GM18868 (cell line): Measurements from ENCODE around the gene DPP9.

ENCODE experiments used
- ATAC-seq: cut with Tn5 transposase; IDR thresholded peaks from one replicate; pipeline ENCODE4 v1.9.1; 2021; ENCODE audit warnings: mild to moderate bottlenecking, moderate library complexity; ENCODE audit not compliant: unreplicated experiment

The DPP9 gene

GRCh38 chr19:4712771-4713170 lies 10.9 kb downstream of the DPP9 start:
- ATAC-seq: no peak

- ATAC-seq: no peak
Observed at GRCh38 chr19:4711211-4711610, 12.4 kb downstream of the DPP9 start.

- ATAC-seq: no peak
Observed at GRCh38 chr19:4710281-4710600, 13.4 kb downstream of the DPP9 start.

- ATAC-seq: no peak
Observed at GRCh38 chr19:4709440-4710280, 14.0 kb downstream of the DPP9 start.

GRCh38 chr19:4707956-4708650 lies 15.5 kb downstream of the DPP9 start:
- no peak for ATAC-seq

- ATAC-seq: no peak
Observed at GRCh38 chr19:4707322-4707721, 16.3 kb downstream of the DPP9 start.

GRCh38 chr19:4705413-4706131 lies 18.1 kb downstream of the DPP9 start:
- ATAC-seq: no peak

- ATAC-seq: no peak
Observed at GRCh38 chr19:4704317-4704673, 19.3 kb downstream of the DPP9 start.

- no peak for ATAC-seq
Observed at GRCh38 chr19:4703671-4704316, 19.8 kb downstream of the DPP9 start.

GRCh38 chr19:4702764-4703163 lies 20.9 kb downstream of the DPP9 start:
- no peak for ATAC-seq

GRCh38 chr19:4701557-4701956 lies 22.1 kb downstream of the DPP9 start:
- ATAC-seq: no peak

GRCh38 chr19:4700693-4700970 lies 23.0 kb downstream of the DPP9 start:
- ATAC-seq: no peak

GRCh38 chr19:4699826-4700692 lies 23.6 kb downstream of the DPP9 start:
- ATAC-seq: no peak

- no peak for ATAC-seq
Observed at GRCh38 chr19:4697304-4697703, 26.3 kb downstream of the DPP9 start.

- no peak for ATAC-seq
Observed at GRCh38 chr19:4695224-4695731, 28.4 kb downstream of the DPP9 start.

- ATAC-seq: no peak
Observed at GRCh38 chr19:4694211-4694987, 29.2 kb downstream of the DPP9 start.

- ATAC-seq: no peak
Observed at GRCh38 chr19:4693471-4694121, 30.0 kb downstream of the DPP9 start.

GRCh38 chr19:4693078-4693350 lies 30.6 kb downstream of the DPP9 start:
- ATAC-seq: no peak

- no peak for ATAC-seq
Observed at GRCh38 chr19:4692251-4693077, 31.2 kb downstream of the DPP9 start.
